Skin epidermis (tissue), 12 donors: ENCODE results near the gene C3orf33.
A peak's percentile ranks its signal among the peaks of the same experiment; 100 is the strongest.
"Not testable (repeated sequence)": the region's sequence is repeated elsewhere in the genome, so short reads cannot be mapped to it uniquely, and the experiment has no call there.

Experiments
- H3K27ac ChIP-seq, 21 experiments: fragments of 200-600 bp; sonication (generic) in 11 of 21; one replicate each; pipeline ENCODE4 v1.5.0; 2020; ENCODE audit warnings: mild to moderate bottlenecking in 3 of 21, inconsistent platforms in 2 of 21, moderate library complexity in 2 of 21
- H3K4me3 ChIP-seq, 7 experiments: fragments of 200-600 bp; sonication (generic) in 2 of 7; one replicate each; pipeline ENCODE4 v1.5.0; 2020; ENCODE audit warnings: inconsistent platforms in 2 of 7, mild to moderate bottlenecking in 2 of 7, moderate library complexity in 1 of 7

The C3orf33 gene

DNA sequence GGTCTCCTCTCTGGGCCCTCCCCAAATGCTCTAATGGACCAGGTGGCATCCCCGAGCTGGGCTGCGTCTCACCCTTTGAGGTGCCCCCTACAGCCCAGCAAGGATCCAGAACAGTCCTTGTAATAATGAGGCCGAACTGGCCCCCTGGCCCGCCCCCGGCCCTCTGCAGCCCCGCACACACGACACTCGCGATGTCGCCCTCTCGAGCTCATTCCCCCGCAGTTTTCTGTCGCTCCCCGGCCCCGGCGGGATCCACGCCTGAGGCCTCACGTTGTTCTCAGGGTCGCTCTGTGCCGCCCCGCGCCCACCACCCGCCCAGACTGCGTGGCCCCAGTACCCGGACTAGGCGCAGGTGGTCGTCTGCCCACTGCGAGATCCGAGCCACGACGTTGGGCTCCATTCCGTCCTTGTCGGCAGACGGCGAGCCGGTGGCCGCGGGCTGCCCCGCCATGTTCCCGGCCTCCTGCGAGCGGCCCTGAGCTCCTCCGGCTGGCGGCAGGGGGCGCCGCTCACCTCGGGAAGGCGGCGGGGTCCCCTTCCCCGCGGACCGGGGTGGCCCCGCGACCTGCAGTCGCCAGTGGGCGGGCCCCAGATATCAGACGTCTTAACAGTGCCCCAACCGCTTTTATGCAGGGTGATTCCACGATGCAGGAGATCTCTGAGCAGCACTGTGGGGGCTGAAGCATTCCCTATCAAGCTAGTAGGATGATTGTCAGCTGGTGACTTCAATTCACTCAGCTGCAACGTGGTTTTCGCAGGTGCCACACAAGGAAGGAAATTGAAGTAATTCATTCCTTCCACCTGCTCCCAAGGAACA lies at the start of gene C3orf33:
Gene C3orf33, minus strand, starts transcription at position 477 of the 817 bp plus-strand sequence. Its CDS starts 26 bp downstream, at position 451.
- peak within 1 kb of the TSS; percentile 39 to 90 (median 78) for H3K27ac ChIP-seq
- peak within 1 kb of the TSS; percentile 50 to 87 (median 76) for H3K4me3 ChIP-seq

DNA sequence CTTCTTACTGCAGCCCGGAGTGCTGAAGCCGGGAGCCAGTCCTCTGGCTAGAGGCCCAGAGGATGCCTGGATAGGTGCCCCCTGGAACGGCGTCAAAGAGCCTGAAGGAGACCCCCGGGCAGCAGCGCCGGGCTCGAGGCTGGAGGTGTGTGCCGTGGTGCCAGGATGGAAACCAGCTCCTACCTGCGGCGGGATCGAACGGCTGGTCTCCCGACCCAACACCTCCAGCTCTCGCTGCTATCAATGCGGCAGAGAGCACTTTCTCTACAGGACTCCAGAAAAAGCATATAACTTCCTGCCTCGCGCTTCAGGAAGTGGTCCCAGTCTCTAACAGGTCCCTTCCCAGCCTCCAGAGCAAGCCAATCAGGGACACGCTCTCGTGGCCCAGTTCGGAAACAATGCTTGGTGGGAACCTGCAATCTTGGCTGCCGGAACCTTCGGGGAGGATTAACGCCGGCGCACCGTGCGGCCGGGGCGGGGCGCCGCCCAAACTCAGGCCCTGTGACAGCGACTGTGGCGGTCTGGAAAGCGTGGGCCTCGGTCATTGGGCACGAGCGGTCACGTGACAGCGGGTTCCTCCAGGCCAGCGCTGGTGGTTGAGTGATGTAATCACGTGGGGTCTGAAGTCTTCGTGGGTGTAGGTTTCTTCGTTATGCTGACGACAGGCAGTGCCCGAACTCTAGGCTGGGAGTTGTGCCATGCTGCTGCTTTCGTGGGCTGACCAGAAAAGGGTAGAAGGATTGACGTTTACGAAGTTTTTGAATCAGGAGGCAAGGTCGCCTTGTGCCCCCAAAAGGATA lies 48.3 kb upstream of the C3orf33 start, which contains the start of gene SLC33A1:
Gene SLC33A1, minus strand, starts transcription at position 287 of the 800 bp plus-strand sequence. CDS start 430 bp downstream, outside the sequence.
- peak within 1 kb of the TSS; percentile 54 to 95 (median 82) for H3K4me3 ChIP-seq
- peak within 1 kb of the TSS; percentile 23 to 98 (median 92) for H3K27ac ChIP-seq

- Histone ChIP-seq H3K4me3 (peak overlapping the region; percentile 54 to 95 (median 82)), H3K27ac (peak overlapping the region; percentile 6 to 98 (median 91))
Observed at GRCh38 chr3:155853214-155854140, 47.4 kb upstream of the C3orf33 start.

- Histone ChIP-seq H3K4me3 (peak overlapping the region; percentile 54 to 95 (median 82)), H3K27ac (peak overlapping the region in 5 of 21 experiments; percentile 15 to 98 (median 94))
Observed at GRCh38 chr3:155852341-155852740, 46.3 kb upstream of the C3orf33 start.

- not testable (repeated sequence) for H3K4me3 ChIP-seq, H3K27ac ChIP-seq
Observed at GRCh38 chr3:155849404-155849803, 43.3 kb upstream of the C3orf33 start.

GRCh38 chr3:155847993-155848392 lies 41.9 kb upstream of the C3orf33 start:
- Histone ChIP-seq H3K27ac (no peak overlapping the region), H3K4me3 (no peak overlapping the region)

DNA sequence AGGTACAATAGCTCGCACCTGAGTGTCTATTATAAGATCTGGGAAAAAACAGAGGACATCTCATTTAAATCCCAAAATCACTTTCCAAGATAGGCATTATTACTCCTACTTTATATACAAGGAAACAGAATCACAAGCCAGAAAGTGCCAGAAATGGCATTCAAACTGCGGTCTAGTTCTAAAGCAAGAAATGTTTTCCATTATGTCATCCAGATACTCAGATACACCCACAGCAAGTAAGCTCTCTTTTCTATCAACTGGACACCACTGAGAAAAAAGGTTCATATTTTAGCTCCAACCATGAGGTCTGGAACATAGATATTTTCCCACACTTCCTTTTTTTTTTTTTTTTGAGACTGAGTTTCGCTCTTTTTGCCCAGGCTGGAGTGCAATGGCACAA lies 40.0 kb upstream of the C3orf33 start:
- no peak overlapping the region for H3K27ac ChIP-seq
- no peak overlapping the region for H3K4me3 ChIP-seq

DNA sequence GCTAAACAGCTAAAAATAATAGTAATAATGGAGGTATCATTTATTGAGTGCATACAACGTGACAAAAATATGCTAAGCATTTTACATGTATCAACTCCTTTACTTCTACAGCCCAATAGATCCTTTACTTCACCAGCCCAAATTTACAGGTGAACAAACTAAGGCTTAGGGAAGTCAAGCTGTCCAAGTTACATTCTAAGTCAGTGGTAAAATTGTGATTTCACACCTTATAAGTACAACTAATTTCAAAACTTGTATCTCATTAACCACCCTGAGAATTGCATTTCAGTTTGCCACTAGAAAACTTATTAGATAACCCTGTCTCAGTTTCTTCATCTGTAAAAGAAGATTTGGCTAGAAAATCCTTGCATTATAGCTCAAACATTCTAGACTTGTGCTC lies 37.5 kb upstream of the C3orf33 start:
- H3K4me3 ChIP-seq: no peak overlapping the region
- no peak overlapping the region for H3K27ac ChIP-seq

GRCh38 chr3:155835341-155836071 lies 29.4 kb upstream of the C3orf33 start:
- no peak overlapping the region for H3K4me3 ChIP-seq
- H3K27ac ChIP-seq: no peak overlapping the region

DNA sequence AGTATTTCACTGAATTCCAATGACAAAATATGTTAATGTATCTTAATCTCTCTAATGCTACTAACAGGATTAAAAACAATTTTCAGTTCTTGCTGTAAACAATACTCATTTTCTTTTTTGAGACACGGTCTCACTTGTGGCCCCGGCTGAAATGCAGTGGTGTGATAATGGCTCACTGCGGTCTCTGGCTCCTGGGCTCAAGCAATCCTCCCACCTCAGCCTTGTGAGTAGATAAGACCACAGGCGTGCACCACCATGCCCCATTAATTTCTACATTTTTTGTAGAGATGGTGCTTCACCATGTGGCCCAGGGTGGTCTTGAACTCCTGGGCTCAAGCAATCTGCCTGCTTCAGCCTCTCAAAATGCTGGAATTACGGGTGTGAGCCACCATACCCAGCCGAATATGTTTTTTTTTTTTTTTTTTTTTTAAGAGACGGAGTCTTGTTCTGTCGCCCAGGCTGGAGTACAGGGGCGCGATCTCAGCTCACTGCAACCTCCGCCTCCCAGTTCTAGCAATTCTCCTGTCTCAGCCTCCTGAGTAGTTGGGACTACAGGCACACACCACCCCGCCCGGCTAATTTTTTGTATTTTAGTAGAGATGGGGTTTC lies 22.5 kb upstream of the C3orf33 start:
- not testable (repeated sequence) for H3K27ac ChIP-seq, H3K4me3 ChIP-seq

DNA sequence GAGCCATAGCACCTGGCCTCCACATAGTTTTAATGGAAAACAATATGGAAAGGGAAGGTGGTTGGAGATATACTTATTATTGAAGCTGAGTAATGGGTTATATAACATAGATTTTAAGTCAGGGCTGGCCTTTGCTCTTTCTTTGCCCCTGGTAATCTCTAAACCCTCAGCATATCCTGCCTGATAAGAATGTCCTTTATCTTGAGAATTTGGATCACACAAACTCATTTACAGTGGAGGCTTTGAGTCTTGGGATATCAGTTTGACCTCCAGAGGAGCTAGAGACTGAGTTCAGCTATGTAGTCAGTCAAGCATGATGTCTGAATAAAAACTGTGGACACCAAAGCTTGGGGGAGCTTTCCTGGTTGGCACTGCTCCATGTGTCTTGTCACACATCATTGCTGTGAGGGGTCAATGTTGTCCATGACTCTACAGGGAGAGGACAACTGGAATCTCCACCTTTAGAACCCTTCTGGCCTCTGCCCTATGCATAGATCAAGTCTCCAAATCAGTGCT lies 9.0 kb upstream of the C3orf33 start:
- H3K4me3 ChIP-seq: no peak overlapping the region
- H3K27ac ChIP-seq: no peak overlapping the region

DNA sequence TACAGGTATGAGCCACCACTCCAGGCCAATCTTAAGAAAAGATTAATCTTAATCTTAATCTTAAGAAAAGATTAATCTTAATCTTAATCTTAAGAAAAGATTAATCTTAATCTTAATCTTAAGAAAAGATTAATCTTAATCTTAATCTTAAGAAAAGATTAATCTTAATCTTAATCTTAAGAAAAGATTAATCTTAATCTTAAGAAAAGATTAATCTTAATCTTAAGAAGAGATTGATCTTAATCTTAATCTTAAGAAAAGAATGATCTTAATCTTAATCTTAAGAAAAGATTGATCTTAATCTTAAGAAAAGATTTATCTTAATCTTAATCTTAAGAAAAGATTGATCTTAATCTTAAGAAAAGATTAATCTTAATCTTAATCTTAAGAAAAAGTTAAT lies 7.1 kb upstream of the C3orf33 start:
- H3K27ac ChIP-seq, H3K4me3 ChIP-seq: not testable (repeated sequence)

GRCh38 chr3:155809181-155809580 lies 3.1 kb upstream of the C3orf33 start:
- Histone ChIP-seq H3K27ac (no peak overlapping the region), H3K4me3 (no peak overlapping the region)

DNA sequence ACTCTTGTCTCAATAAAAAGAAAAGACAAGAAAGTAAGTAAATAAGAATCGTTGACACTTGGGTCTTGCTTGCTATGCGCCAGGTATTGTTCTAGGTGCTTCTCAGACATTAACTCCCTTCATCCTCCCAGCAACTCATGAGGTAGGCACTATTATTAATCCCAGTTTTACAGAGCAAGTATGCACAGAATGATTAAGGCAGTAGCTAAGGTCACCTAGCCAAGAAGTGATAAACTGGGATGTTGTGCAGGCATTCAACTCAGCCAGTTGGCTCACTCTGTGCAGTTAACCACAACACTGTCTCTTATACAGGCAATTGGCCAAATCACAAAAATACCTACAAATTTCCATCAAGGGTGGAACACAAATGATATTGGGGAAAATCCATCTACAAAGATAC lies 1.7 kb upstream of the C3orf33 start:
- no peak overlapping the region for H3K27ac ChIP-seq
- H3K4me3 ChIP-seq: no peak overlapping the region

DNA sequence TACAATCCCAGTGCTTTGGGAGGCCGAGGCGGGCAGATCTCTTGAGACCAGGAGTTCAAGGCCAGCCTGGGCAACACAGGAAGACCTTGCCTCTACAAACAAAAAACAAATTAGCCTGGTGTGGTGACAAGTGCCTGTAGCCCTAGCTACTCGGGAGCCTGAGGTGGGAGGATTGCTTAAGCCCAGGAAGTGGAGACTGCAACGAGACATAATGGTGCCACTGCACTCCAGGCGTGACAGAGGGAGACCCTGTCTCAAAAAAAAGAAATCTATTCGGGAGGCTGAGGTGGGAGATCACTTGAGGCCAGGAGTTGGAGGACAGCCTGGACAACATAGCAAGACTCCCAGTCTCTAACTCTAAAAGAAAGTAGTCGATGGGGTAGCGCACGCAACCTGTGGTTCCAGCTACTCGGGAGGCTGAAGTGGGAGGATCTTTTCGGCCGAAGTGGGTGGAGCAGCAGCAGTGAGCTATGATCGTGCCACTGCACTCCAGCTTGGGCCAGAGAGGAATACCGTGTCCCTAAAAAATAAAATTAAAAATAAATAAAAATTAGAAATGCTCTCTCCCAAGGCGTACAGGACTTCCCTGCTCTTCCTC lies 775 bp downstream of the C3orf33 start:
- Histone ChIP-seq H3K27ac (peak overlapping the region in 18 of 21 experiments; percentile 39 to 90 (median 82)), H3K4me3 (peak overlapping the region; percentile 50 to 87 (median 76))

DNA sequence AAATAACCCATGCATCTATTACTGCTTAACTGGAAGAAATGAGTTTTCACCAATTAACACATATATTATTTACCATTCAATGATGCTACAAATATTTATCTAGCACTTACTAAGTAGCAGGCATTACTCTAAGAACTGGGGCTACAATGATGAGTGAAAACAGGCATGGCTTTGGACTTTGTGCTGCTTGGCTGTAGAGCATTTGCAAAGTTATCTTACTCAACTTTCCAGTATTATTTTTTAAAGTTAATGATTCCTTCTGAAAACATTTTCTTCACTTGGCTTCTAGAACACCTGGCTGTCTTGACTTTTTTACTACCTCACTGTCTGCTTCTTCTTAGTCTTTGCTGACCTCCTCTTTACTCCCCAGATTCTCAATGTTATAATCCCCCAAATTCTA lies 1.8 kb downstream of the C3orf33 start:
- no peak overlapping the region for H3K4me3 ChIP-seq

GRCh38 chr3:155792532-155792931 lies 13.5 kb downstream of the C3orf33 start:
- H3K4me3 ChIP-seq: no peak overlapping the region
- no peak overlapping the region for H3K27ac ChIP-seq

More for the DNA sequence above, 1.8 kb downstream of the C3orf33 start:
- no peak overlapping the region for H3K27ac ChIP-seq

DNA sequence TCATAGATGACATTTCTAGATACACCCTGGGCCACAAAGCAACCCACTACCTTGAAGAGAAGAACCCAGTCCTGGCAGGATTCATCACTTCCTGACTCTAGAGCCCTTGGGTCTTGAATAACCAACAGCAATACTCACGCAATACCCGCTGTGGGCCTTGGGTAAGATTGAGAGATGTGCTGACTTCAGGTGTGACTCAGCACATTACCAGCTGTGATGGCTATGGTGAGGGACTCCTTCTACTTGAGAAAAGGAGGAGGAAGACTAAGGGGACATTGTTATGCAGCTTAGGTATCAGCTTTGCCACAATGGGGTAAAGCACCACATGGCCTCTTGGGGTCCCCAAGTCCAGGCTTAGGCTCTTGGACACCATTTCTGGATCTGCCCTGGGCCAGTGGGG lies 14.9 kb downstream of the C3orf33 start:
- Histone ChIP-seq H3K4me3 (no peak overlapping the region), H3K27ac (no peak overlapping the region)
